Spinal cord (tissue), 10 donors: ENCODE results near the gene BARHL1. TPM values are rescaled to one million over a fixed set of nuclear protein-coding genes. Genes with fewer than 3 reads are reported as not detected.
A peak's percentile ranks its signal among the peaks of the same experiment; 100 is the strongest.

ENCODE experiments used
- DNase-seq, 6 donors: peaks; one replicate each; pipeline versions ENCODE4 v3.0.0 to v3.0.0-alpha.2; 2013 to 2015; ENCODE audit warnings: low spot score in 6 of 6, low read depth in 4 of 6
- H3K27ac ChIP-seq: one replicate; pipeline ENCODE4 v1.5.1; 2013; ENCODE audit warnings: low read depth, low read length, control low read depth
- H3K27me3 ChIP-seq: one replicate; pipeline ENCODE4 v1.6.1; 2013; ENCODE audit warnings: low read length; ENCODE audit not compliant: control insufficient read depth, insufficient read depth
- H3K36me3 ChIP-seq: one replicate; pipeline ENCODE4 v1.6.1; 2013; ENCODE audit warnings: low read length; ENCODE audit not compliant: control insufficient read depth, insufficient read depth
- H3K4me1 ChIP-seq: one replicate; pipeline ENCODE4 v1.6.1; 2013; ENCODE audit warnings: low read length; ENCODE audit not compliant: control insufficient read depth, insufficient read depth
- H3K4me3 ChIP-seq: one replicate; pipeline ENCODE4 v1.5.1; 2013; ENCODE audit warnings: low read depth, low read length, control low read depth
- H3K9me3 ChIP-seq: one replicate; pipeline ENCODE4 v1.6.1; 2013; ENCODE audit warnings: low read length; ENCODE audit not compliant: control insufficient read depth, insufficient read depth
- WGBS: methylation state at CpG from one replicate; pipeline ENCODE4 v1.1.5; 2013; ENCODE audit warnings: missing lambda C conversion rate; ENCODE audit not compliant: insufficient coverage; 5-methylcytosine and 5-hydroxymethylcytosine counted together
- polyA plus RNA-seq, 2 donors: library from polyadenylated mRNA; unstranded; fragments of 120-200 nt; gene quantifications; one replicate each; pipeline ENCODE4 v1.2.1, GENCODE V29; 2013; ENCODE audit not compliant: insufficient read length in 2 of 2
- total RNA-seq, 2 donors: library from RNA; depleted of rRNA in 1 of 2; stranded (reverse); fragments of 120-200 nt in 1 of 2; fragments of >200 nt in 1 of 2; gene quantifications; one replicate each; pipeline versions ENCODE4 v1.2.3 to v1.2.4, GENCODE V29; 2013 to 2014
- donor health status: healthy.

BARHL1 gene
- total and polyA plus RNA-seq, 4 donors: 2.0 to 3.3 (median 3.2) TPM; not detected in 1

- Histone ChIP-seq H3K9me3 (no peaks in the 10 kb centered on the region), H3K4me1 (no peaks in the 10 kb centered on the region), H3K27ac (no peak overlapping the region), H3K36me3 (no peaks in the 10 kb centered on the region), H3K27me3 (peaks cover 24% of the 10 kb centered on the region), H3K4me3 (no peak overlapping the region)
- no peak for DNase-seq
- 78% methylated on average over 12 of the region's 15 CpGs for WGBS
Measured at GRCh38 chr9:132571806-132572600, 10.4 kb upstream of the BARHL1 start.

GRCh38 chr9:132572921-132573320 lies 9.5 kb upstream of the BARHL1 start:
- H3K4me1 ChIP-seq: no peaks in the 10 kb centered on the region
- no peaks in the 10 kb centered on the region for H3K36me3 ChIP-seq
- no peak for DNase-seq
- no peaks in the 10 kb centered on the region for H3K9me3 ChIP-seq
- no peak overlapping the region for H3K27ac ChIP-seq
- WGBS: 29% methylated on average over 4 of the region's 8 CpGs
- no peak overlapping the region for H3K4me3 ChIP-seq
- H3K27me3 ChIP-seq: peaks cover 31% of the 10 kb centered on the region

GRCh38 chr9:132575005-132575609 lies 7.3 kb upstream of the BARHL1 start:
- DNase-seq: peak in 5 of 6 donors; percentile 51 to 94 (median 62)
- Histone ChIP-seq H3K9me3 (no peaks in the 10 kb centered on the region), H3K36me3 (no peaks in the 10 kb centered on the region), H3K27me3 (peaks cover 53% of the 10 kb centered on the region), H3K4me1 (peaks cover 6% of the 10 kb centered on the region), H3K27ac (no peak overlapping the region), H3K4me3 (no peak overlapping the region)
- 9% methylated on average over 12 of the region's 16 CpGs for WGBS

GRCh38 chr9:132575811-132576210 lies 6.6 kb upstream of the BARHL1 start:
- peaks cover 60% of the 10 kb centered on the region for H3K27me3 ChIP-seq
- H3K9me3 ChIP-seq: no peaks in the 10 kb centered on the region
- no peak overlapping the region for H3K27ac ChIP-seq
- DNase-seq: no peak
- H3K4me1 ChIP-seq: peaks cover 11% of the 10 kb centered on the region
- H3K4me3 ChIP-seq: no peak overlapping the region
- 65% methylated on average over 4 of the region's 5 CpGs for WGBS
- H3K36me3 ChIP-seq: no peaks in the 10 kb centered on the region

GRCh38 chr9:132577119-132577518 lies 5.3 kb upstream of the BARHL1 start:
- H3K36me3 ChIP-seq: no peaks in the 10 kb centered on the region
- DNase-seq: no peak
- peaks cover 23% of the 10 kb centered on the region for H3K4me1 ChIP-seq
- no peak overlapping the region for H3K27ac ChIP-seq
- no peaks in the 10 kb centered on the region for H3K9me3 ChIP-seq
- no peak overlapping the region for H3K4me3 ChIP-seq
- H3K27me3 ChIP-seq: peaks cover 73% of the 10 kb centered on the region

- no peak overlapping the region for H3K27ac ChIP-seq
- H3K4me1 ChIP-seq: peaks cover 33% of the 10 kb centered on the region
- DNase-seq: no peak
- H3K9me3 ChIP-seq: no peaks in the 10 kb centered on the region
- H3K27me3 ChIP-seq: peaks cover 83% of the 10 kb centered on the region
- no peaks in the 10 kb centered on the region for H3K36me3 ChIP-seq
- 40% methylated on average over 4 of the region's 7 CpGs for WGBS
- H3K4me3 ChIP-seq: no peak overlapping the region
Measured at GRCh38 chr9:132578367-132578932, 4.0 kb upstream of the BARHL1 start.

GRCh38 chr9:132579427-132579798 lies 3.0 kb upstream of the BARHL1 start:
- peaks cover 93% of the 10 kb centered on the region for H3K27me3 ChIP-seq
- no peak for DNase-seq
- no peaks in the 10 kb centered on the region for H3K36me3 ChIP-seq
- WGBS: 14% methylated on average over 10 of the region's 15 CpGs
- H3K4me1 ChIP-seq: peaks cover 33% of the 10 kb centered on the region
- no peak overlapping the region for H3K4me3 ChIP-seq
- no peak overlapping the region for H3K27ac ChIP-seq
- H3K9me3 ChIP-seq: no peaks in the 10 kb centered on the region

- Histone ChIP-seq H3K27me3 (peaks cover 100% of the 10 kb centered on the region), H3K4me1 (peaks cover 41% of the 10 kb centered on the region), H3K27ac (no peak overlapping the region), H3K4me3 (no peak overlapping the region), H3K9me3 (no peaks in the 10 kb centered on the region), H3K36me3 (no peaks in the 10 kb centered on the region)
- no peak for DNase-seq
- WGBS: 6% methylated on average over 34 of the region's 37 CpGs
Measured at GRCh38 chr9:132582786-132583583, 579 bp downstream of the BARHL1 start.

GRCh38 chr9:132583584-132584304 lies 1.3 kb downstream of the BARHL1 start:
- DNase-seq: peak in 1 of 6 donors; percentile 28
- H3K27me3 ChIP-seq: peaks cover 100% of the 10 kb centered on the region
- H3K4me1 ChIP-seq: peaks cover 41% of the 10 kb centered on the region
- no peaks in the 10 kb centered on the region for H3K9me3 ChIP-seq
- 0% methylated on average over 4 of the region's 8 CpGs for WGBS
- no peak overlapping the region for H3K4me3 ChIP-seq
- no peaks in the 10 kb centered on the region for H3K36me3 ChIP-seq
- no peak overlapping the region for H3K27ac ChIP-seq
